NCI-H345 treated with DMSO at 0.1 percent for 48 hours (cell line): ENCODE measurements around the gene LDLRAD3.

ENCODE experiments used
- DNase-seq: peaks from one replicate; lab custom pipeline; 2025; ENCODE audit not compliant: unreplicated experiment; lab: John Stamatoyannopoulos, UW

The LDLRAD3 gene

DNA sequence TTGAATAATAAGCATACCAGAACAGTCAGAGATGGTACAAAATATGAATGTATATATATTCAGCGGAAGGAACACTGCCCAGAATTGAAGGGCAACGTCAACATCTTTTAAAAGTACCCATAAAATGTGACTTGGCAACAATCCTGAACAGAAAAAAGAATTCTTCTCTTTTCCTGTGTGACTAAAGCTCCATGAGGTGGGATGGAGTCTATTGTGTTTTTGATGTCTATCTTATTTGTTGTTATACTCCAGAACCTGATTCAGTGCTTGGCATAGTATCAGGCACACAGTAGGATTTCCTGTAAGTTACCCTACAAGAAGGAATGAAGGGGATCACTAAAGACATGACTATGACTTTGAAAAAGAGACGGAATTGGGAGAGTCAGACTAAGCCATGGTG, 10.3 kb downstream of the LDLRAD3 start:
- no peak for DNase-seq

DNA sequence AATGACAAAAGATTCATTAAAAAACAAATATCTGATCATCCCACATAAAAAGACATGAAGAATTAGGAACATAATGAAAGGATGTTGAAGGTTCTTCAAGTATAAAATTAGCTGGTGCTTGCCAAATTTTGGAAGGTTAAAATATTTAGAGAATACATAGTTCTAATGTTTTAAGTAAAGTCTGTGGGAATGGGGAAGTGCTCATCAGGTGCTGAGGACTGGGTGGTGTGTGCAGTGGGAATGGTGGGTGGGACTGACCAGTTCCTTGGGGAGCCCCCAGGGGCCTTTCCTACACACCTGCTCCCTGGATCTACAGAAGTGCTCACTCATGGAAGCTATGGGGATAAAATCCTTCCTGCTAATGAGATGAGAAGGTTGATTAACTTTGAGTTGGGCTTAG, 11.8 kb downstream of the LDLRAD3 start:
- no peak for DNase-seq

DNA sequence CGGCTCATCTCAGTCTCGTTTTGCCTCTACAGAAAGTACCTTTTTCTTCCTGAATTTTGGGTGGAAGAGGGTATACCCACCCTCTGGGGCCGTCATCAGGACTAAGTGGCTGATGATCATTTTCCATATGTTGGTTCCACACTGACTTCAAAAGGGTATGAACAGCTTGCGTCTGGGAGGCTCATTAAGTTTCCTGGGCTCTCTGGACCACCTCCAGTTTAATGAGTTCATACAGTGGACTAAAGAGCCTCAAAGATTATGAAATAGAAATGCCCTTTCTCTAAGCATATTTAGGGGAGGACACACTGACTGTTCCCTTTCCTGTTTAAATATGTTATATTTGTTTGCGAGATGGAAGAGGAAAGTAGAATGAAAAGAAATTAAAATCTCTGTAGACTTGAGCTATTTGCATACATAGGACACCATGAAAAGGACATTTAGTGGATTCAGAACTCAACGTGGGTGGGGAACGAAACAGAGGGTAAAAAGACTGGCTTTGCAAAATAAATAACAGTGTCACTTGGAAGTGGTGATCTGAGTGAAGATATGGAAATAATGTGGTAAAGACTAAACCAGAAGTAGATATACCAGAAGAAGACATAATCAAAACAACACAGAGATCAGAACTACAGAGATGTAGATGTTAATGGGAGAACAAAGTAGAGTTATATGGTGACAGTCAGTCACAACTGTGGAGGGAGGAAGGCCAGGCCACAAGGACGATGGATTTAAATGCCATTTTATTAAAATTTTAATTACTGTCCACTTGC, 18.7 kb downstream of the LDLRAD3 start:
- DNase-seq = no peak

DNA sequence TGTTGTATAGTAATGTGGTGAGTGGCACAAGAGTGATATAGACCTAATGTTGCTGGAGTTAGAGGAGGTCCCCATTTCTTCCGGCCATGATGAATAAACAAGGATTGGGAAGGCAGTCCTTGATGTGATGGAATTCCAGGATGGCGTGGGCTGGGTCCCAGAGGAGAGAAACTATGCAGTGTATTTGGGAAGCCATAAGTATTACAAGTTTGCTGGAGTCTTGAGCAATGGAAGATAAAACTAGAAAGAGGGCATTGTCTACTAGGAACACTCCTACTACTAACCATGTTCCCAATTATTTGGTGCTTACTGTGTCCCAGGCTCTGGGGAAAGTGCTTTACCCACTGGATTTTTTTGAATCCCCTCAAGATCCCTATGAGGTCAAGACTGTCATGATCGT, 20.0 kb downstream of the LDLRAD3 start:
- DNase-seq = no peak

DNA sequence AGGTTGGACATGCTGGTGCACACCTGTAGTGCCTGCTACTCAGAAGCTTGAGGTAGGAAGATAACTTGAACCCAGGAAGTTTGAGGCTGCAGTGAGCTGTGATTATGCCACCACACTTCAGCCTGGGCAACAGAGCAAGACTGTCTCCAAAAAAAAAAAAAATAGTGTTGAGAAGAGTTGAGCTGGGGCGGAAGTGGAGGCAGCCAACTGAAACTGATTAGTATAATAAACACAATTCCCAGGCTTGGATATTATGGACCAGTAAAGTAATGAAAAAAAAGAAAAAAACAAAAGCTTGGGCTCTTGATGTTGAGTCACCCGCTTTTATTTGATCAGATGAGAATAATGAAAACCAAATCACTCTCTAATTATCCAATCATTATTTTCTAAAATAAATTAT, 21.0 kb downstream of the LDLRAD3 start:
- no peak for DNase-seq

DNA sequence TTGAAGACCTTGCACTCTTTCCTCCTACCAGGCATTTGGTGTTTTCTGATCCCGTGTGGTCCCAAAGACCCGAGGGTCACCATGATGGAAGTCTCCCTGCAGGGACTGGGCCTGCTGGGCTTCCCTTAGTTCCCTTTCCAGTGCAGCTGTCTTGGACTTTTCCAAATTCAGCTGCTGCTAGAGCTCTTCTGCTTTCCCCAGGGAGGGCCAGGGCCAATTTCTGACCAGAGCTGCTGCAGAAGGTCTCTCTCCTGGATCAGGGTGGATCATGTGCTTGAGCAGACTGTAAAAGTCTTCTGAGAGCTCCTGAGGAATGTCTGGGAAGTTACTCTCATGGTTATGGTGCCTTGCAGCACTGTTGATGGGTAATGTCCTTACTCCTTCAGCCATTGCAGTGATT, 23.2 kb downstream of the LDLRAD3 start:
- DNase-seq = no peak

DNA sequence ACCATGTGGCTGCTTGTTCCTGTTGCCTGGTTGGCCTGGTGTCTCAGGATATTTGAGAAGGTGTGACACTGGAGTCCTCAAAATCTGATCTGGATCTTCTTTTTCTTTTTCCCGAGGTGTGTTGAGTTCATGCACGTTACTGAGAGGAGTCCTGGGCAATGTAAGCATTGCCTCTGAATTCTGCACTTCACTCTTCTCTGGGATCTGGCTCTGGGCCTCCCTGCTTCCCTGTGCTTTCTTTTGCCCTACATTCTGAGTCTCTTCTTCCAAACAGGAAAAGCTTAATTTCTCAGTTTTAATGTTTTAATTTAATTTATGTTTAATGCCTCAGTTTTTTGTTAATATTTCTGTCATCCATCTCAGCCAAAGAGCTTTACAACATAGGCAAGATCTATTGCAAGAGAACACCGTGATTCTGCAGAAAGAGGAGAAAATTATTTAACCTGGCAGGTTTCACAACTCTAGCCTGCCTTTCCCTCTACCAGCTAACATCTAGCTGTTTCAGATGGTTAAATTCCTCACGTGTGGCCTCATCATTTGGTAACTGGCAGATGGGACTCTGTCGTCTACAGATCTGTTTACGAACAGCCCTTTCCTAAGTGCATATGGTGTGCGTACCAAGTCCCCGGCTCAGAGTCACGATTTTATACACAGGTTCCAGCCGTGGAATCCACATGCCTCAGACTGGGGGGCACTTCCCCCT, 24.7 kb downstream of the LDLRAD3 start:
- no peak for DNase-seq

DNA sequence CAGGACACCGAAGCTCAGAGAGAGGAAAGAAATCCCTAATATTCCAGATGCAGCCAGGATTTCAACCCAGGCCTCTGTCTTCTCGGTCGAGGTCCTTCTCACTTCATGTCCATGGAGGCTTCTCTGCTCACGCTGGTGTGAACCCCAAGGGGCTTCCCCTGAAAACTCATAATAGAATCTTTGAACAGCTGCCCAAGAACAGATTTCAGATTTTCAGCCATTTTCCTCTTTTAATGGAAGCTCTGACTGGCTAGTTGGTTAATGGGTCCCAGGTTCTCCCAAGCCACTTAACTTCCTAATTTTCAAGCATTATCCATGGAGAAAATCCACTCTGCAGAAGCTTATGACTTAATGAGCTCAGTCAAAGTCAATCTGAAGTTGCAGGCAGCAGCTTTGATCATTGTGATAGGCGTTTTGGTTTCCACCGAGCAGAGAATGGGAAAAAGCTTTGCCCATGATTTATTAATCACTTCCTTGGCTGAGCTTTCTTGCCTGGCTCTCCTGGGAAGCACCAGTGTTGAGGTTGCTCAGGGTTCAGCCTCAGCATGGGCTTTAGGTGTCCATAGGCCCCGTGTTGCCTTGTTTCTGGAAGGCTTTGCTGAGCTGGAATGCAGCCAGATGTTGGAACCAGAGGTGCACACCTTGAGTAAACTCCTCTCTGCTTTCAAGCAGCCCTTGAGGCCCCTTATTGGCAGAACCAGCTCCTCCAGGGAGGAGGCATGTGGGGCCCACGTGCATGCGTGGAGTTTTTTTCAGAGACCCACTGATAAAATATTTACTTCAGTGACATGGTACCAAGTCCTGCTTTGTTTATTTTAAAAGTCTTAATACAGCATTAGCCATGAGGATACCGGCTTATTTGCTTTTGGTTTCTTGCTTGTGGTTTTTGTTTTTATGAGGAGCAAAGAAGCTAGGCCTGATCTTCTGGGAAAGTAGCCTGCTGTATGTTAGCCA, 25.5 kb downstream of the LDLRAD3 start:
- DNase-seq = no peak

DNA sequence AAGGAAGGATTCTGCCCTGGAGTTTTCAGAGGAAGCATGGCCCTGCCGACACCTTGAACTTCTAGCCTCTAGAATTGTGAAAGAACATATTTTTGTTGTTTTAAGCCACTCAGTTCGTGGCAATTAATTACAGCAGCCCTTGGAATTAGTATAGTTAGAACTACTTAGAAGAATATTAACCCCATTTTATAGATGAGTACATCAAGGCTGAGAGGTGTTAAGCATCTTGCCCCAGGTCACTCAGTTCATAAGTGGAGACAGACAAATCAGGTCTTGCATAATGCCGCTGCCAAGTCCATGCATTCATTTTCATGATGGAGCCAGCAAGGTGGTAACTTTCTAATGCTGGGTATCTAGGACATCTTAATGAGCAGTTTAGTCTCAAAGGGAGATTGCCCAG, 26.6 kb downstream of the LDLRAD3 start:
- no peak for DNase-seq

DNA sequence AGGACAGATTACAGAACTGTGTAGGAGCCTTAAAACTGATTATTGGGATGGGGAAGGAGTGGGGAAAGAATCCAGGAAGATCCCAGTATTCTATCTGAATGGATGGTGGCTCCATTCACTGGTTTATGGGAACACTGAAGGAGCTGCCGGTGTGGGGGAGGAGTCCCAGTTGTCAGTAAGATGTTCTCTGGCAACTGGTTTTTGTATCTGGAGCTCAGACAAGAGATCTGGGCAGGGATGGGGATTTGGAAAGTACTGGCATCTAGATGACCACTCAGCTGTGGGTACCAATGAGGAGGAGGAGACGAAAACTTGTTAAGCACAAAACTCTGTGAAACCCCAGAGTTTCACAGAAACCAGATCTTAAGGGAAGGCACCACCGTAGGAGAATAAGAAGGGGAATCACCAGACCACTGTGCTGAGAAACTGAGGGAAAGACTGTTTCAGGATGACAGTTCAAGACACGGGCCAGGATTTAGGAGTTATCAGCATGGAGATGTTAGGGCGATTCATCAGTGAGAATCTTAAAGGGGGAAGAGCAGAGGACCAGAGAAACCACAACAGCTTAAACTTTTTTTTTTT, 28.1 kb downstream of the LDLRAD3 start:
- no peak for DNase-seq

DNA sequence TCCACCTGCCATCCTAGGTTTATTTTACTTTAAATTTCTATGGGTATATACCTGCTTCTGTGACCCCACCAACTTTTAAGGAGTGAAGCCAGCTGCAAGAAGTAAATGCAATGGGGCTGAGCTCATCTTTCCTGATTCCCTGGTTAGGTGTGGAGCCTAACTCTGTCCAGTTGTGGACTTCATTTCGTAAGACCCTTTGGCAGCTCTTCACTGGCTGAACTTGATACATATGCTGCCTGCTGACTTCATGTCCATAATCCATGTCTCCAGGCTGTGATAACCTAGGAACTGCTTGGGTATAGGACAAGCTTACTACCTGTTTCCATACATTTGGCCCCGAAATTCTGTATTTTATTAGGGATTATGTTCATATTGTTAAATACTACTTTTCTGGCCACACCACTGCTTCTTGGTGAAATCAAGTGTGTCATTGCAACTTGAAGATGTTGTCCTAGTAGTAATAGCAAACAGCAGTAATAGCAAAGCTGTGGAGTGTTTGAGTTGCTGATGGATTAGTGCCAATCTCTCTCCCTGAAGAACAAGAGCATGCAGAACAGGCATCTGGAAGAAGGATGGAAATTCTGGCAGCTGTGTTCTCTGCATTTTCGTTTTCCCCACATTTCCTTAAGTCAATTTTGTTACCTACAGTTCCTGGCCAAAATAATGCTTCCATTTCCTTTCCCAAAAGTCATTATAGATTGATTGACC, 31.2 kb downstream of the LDLRAD3 start:
- no peak for DNase-seq

DNA sequence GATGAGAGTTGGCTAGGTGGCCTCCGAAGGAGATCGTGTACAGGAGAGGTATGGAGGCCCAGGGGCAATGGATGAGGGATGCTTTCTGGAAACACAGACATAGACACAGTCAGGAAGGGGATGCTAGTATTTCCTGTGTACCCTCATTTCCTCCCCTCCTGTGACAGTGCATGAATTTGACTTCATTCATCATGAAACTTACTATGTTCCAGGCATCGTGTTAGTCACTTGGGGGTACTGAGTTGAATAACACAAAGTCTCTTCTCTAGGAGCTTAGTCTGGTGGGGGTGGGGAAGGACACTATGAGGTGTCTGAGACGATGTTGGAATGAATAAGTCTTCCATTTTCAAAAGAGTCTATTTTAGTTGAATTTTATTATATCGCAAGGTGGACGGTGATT, 32.6 kb downstream of the LDLRAD3 start:
- no peak for DNase-seq

DNA sequence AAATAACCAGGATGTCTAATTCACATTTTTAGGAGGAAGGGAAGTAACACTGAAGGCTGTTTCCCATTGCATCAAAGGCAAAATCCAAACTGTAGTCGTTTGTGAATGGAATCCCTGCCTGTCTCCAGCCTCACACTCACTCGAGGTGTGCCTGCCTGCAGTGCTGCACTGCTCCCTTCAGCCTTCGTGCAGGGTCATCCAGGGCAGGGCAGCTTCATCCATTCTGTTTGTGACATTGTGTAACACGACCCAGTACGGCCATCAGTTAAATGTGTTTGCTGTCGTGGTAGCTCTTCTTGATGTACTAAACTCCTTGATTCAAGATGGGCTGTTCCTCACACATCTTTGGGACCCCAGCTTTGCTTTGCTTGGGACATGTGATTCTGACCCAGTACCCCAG, 34.3 kb downstream of the LDLRAD3 start:
- no peak for DNase-seq

DNA sequence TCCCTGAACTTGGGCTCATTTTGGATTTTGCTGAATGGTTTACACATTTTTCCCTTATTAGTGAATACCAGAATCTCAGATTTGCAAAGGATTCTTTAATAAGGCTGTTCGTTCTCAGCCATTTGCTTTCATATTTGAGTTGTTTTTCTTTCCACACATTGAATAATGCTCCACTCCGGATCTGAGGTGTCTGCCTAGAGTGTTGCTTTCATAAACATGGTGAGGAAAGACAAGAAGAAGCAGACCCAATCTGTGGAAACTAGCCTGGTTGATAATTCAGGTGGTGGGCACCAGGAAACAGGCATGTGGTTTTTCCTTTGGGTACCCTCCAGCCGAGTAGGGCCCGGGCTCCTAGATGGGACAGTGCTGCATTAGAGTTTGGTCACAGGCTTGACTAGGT, 35.0 kb downstream of the LDLRAD3 start:
- no peak for DNase-seq

DNA sequence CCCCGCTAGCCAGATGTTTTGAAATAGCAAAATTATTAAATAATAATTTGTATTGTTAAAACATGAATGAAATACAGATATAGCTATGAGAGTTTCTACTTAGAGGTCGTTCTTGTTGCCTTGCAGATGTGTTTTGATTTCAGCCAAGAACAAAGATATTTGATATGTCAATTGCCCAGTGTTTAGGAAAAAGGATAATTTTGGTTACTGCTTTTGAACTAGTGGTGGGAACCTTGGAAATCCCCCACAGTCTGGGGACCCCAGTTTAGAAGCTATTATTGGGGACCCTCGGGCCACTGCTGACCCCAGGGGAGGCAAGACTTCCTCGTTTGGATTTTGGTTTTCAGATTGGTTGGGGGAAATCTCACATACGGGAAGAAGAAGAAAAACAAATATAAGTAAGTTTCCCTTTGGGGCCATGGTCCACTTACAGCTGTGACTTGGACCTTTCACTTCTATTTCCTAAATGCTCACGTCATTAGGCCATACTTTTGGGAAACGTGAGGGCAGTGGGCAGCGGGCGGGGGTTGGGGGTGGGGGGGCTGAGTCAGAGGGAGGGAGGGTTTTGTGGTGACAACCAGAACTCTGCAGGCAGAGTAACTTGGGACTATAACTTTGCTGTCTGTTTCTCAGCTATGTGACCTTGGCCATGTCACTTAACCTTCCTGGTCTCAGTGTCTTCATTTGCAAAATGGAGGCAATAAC, 37.0 kb downstream of the LDLRAD3 start:
- no peak for DNase-seq

DNA sequence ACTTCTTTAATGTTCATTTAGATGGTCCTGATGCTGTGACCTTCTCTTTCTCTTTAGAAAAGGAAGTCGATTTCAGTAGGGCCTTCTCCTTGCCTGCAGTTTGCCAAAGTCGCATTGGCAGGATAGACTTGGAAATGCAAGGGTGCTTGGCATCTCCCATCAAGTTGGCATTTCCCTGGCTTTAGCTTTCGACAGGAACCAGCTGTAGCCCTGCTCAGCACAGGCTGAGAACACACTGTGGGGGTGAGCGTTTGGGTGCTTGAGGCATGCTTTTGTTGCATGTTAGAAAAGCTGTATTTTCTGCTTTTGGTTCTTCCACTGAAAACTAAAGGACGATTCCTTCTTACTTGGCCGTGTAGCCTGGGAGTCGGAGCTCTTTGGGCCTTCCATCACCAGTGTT, 37.7 kb downstream of the LDLRAD3 start:
- DNase-seq = no peak

DNA sequence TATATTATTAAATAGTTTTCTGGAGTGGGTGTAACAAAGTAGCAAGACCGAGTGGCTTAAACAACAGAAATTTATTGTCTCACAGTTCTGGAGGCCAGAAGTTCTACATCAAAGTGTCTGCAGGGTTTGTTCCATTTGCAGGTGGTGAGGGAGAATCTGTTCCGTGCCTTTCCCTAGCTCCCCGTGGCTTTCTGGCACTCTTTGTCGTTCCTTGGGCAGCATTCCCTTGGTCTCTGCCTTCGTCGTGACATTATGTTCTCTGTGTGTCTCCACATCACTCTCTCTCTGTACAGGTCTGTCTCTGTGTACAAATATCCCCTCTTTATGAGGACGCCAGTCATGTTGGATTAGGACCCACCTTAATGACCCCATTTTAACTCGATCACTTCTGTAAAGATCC, 38.2 kb downstream of the LDLRAD3 start:
- DNase-seq = no peak

DNA sequence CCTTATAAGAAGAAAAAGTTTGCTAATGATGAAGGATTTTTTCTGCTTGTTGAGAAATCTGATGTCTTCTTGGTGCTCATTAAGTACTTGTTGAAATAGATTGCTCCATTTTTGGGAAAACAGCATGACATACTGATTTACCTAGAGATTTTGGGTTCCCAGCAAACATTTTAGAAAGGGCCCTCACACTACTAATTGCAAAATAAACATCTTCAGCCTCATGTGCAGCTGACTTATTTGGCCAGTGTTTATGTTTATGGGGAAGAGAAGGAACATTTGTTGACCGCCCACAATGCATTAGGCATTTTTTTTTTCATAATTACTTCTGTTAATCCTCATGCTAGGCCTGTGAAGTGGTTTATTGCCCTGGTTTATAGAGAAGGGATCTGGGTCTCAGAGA, 40.1 kb downstream of the LDLRAD3 start:
- no peak for DNase-seq

DNA sequence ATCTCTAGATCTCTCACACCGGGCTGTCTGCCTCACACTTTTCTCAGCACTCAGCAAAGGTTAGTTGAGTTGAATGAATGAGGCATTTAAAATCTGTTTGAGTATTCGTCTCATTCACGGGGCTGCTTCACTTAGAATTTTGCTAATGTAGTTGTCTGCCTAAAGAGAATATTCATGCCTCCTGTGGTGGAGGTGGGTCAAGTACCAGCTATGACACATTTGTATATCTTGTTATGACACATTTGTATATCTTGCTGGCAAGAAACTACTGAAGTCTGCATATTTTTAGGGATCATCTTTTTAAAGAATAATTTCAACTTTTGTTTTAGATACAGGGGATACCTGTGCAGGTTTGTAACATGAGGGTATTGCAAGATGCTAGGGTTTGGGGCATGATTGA, 43.1 kb downstream of the LDLRAD3 start:
- DNase-seq = no peak

DNA sequence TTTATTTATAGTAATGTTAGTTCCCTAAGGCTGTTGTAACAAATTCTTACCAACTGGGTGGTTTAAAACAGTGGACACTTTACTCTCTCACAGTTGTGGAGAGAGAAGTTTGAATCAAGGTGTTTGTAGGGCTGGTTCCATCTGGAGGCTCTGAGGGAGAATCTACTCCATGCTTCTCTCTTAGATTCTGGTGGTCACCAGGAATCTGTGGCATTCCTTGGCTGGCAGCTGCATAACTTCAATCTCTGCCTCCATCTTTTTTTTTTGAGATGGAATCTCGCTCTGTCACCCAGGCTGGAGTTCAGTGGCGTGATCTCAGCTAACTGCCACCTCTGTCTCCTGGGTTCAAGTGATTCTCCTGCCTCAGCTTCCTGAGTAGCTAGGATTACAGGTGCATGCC, 46.3 kb downstream of the LDLRAD3 start:
- DNase-seq = no peak
